A172 (cell line): ENCODE measurements around the gene SPACA6. TPM values are rescaled to one million over a fixed set of nuclear protein-coding genes. Genes with fewer than 3 reads are reported as not detected.

Source experiments
- DNase-seq: peaks from one replicate; pipeline ENCODE4 v3.0.0-alpha.2; 2015; ENCODE audit warnings: low spot score
- total RNA-seq: library from RNA; depleted of rRNA; stranded (reverse); fragments of >200 nt; shearing (Covaris generic); gene quantifications from 2 replicates; pipeline ENCODE4 v1.2.3, GENCODE V29; 2014

The SPACA6 gene
- total RNA-seq, 1 experiment from 2014 or later: 0.52 TPM

DNA sequence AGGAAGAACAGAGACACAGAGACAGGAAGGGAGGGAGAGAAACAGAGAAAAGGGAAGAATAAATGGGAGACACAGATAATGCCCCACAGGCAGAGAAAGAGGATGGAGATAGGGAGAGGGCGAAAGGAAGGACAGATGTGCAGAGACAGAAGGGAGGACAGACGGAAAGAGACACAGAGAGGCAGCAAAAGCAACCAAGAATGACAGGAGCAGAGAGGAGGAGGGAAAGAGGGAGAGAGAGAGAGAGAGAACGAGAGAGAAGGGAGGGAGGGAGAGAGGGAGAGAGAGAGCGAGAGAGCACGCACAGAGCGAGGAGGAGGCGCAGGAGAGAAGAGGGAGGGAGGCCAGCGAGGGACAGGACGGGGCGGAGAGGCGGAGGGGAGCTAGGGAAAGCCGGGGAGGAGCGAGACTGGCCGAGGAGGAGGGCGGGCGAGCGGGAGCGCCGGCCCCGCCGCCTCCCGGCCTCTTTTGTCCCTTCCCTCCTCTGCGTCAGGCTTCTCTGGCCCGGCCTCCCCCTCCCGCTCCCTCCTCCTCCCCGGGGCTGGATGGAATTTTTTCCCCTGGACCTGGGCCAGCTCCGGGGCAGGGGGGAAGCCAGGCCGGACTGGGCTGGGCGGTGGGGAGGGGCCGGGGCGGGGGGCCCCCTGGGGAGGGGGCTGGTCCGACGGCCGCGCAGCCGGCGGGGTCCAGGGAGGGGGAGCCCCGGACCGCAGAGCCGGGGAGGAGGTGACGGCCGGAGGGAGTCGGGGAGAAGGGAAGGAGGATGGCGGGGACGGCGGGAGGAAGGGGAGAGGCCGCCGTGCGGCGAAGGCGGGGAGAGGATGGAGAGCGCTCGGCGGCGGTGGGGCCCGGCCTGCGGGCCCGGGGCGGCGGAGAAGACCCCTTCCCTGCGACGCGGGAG is 4.2 kb upstream of the SPACA6 start:
- peak; percentile 73 for DNase-seq

DNA sequence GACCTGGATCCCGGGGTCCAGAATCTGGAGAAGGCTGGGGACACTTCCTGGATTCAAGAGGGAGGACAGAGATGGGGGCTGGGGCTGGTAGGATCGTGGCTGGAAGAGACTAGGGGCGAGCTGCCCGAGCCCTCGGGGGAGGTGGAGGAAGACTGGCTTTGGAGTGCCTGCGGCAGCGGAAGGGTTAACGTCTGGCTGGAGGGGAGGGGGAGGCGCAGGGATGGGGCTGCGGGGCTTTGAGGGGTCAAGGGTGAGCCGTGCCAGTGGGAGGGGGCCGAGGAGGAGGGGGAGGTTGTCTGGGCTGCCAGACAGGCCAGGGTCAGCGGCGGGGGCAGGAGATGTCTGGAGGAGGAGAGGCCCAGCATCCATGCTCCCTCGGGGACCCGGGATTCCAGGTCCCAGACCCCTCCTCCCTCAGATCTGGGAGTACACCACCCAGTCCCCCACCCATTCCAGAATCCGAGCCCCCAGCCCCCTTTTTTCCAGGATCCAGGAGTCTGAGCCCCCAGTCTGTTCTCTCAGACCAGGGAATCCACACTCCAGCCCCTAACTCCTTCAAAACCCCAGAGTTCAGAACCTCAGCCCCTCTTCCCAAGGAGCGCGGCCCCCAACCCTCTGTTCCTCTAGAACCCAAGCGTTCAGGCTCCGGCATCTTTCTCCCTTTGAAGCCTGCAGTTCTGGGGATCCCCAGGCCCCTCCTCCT is 3.2 kb upstream of the SPACA6 start:
- DNase-seq: peak; percentile 23

DNA sequence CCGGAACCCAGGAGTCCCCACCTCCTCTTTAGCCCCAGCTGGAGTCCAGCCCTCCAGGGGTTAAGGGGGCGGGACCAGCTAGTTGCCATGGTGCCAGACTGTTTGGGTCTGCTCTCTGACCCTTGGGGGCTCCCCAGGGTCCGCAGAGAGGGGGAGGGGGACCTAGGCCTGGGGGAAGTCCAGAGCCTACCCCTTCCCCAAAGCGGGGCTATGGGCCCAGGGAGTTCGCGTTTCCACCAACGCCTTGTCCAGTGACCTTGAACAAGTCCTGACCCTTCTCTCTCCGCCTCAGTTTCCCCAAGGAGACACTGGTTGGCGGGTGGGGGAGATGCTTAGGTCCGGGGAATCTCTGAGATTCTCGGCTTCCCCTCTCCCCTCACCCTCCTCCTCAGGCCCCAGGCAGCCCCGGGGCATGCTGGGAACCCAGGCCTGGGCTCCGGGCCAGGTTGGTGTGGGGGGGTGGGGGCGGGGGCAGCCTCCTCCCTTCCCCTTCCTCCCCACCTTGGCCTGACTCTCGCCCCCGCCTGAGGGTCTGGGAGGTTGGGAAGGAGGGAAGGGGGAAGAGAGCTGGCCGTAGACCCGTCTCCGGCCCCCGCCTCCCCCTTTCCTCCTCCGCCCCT is 2.6 kb upstream of the SPACA6 start:
- DNase-seq: peak; percentile 26

DNA sequence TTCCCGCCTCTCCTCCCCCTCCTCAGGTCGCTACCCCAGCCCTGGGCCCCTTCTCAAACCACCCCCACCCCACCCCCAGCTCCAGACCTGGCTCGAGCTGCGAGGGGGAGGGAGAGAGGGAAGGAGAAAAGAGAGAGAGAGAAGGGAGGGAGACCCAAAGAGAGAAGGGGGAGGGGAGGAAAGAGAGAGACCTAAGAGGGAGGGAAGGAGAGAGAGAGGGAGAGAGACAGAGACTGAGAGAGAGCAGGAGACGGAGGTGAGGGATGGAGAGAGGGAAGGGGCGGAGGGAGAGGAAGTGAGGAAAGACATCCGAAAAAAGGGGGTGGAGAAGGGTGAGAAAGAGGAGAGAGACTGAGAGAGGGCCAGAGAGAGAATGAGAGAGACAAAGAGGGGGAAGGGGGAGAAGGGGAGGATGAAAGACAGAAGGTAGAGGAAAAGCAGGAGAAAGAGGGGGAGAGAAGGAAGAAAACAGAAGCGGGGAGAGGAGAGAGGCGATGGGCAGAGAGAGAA is 2.0 kb upstream of the SPACA6 start:
- no peak for DNase-seq

DNA sequence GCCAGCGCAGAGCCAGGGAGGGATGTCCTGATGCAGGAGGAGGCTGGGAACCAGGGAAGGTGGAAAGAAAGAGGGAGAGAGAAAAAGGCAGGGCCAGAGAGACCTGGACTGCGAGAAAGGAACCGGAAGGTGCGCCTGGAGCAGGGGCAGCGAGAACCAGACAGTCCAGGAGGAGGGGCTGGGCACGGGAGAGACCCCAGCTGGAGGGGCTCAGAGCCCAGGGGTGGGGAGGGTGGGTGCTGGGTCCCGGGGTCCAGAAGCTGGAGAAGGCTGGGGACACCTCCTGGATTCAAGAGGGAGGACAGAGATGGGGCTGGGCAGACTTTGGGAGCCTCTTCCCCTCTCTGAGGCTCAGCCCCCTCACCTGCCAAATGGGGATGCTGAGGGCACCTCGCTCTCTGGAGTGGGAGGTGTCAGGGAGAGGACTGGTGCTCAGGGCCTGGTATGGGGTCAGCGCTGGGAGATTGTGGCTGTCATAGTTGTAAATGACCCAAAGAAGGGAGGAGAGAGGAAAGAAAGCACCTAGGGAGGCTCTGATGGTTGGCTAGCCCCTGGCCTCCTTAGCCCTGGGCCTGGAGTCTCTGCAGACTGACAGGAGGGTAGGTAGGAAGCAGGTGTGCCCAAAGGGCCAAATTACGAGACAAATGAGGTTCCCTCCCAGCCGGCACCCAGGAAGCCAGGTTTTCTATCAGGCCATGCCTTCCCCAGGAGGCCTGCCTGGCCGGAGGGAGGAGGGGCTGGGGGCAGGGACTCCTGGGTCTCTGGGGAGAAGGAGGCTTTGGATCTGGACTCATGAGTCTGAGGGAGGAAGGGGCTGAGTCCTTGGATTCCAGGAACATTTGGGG is 1.3 kb upstream of the SPACA6 start:
- no peak for DNase-seq

DNA sequence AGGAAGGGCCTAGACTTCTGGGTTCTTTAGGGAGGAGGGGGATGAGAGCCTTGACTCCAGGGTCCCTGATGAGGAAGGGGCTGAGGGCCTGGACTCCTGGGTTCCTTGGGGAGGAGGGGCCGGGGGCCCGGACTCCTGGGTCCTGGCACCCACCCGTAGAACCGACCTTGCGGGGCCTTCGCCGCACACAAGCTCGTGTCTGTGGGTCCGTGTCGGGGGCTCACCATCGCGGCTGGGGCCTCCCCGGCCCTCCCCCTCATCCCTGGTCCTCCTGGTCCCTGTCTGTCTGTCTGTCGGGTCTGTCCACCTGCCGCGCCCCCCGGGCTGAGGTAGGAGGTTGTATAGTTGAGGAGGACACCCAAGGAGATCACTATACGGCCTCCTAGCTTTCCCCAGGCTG is 662 bp upstream of the SPACA6 start:
- no peak for DNase-seq

DNA sequence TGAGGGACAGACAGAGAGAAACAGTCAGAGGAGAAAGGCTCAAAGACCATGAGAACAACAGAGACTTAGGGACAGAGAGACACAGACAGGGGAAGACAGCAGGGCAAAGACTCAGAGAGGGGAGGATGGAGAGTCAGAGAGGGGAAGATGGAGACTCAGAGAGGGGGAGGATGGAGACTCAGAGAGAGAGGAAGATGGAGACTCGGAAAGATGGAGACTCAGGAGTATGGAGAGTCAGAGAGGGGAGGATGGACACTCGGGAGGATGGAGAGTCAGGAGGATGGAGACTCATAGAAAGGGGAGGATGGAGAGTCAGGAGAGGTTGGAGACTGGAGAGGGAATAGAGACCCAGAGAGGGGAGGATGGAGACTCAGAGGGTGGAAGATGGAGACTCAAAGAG is 689 bp downstream of the SPACA6 start:
- no peak for DNase-seq

DNA sequence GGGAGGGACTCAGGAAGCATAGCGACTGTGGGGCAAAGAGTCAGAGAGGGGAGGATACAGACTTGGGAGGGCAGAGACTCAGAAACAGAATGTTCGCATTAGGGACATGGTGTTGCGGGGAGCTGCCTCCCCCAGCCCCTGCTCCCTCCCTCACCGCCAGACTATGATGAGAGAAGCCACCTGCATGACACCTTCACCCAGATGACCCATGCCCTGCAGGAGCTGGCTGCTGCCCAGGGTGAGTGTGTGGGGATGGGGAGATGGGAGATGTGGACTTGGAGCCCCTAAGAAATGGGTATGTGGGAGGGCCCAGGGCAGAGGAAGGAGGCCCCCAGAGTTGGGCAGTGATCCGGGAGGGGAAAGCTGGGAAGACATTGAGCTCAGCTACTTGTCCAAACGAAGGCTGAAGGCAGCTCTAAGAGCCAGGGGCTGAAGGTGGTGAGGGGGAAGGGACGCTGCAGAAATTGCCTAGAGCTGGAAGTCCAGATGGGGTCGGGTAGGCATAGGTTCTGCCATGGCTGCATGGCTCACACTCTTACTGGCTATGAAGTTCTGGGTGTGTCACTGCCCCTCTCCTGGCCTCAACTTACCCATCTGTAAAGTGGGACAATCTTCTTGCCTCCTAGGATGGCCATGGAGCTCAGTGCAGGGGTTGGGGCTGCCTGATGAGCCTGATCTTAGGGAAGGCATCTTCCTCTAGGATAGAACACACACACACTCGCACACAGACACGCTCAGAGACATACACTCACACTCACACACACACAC is 1.4 kb downstream of the SPACA6 start:
- no peak for DNase-seq

DNA sequence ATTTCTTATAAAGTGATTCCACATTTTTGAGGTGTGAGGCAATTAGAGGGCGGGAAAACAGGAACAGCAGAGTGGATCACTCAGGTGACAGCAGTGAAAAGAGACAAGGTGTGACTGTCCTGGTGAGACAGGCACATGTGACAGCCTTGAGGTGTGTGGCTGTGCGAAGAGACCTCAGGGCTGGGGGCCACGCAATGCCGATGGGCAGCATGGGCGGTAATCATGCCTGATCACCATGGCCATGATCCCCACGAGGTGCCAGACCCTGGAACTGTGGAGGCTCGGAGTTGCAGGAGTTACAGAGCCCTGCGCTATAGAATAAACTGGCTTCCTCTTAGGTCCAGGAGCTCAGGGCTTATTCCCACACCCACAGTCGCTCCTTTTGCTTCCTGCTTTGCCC is 2.0 kb downstream of the SPACA6 start:
- DNase-seq: no peak

DNA sequence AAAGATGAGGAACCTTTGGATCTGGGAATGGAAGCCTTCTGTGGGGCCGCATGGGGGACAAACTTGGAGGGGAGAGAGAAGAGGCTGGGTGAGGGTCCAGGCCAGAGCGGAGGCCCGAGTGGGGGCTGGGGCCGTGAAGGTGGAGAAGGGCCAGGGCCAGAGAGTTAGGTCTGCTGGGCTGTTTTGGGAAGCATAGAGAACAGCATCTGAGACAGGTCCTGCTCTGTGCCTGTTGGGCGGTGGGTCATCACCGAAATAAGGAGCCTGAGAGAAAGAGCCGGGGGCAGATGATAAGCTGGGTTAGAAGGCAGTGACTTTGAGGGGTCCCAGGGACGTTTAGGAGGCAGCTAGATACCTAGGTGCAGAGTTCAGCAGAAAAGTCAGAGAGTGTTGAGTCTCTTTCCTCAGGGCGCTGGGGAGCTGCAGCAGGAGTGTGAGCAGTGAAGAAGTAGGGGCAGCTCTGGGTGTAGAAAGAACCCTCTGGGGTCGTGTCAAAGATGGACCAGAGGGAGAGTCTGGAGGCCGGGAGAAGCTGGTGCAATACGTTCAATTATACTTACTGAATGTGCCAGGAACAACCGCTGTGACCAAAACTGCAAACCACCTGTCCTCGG is 2.7 kb downstream of the SPACA6 start:
- no peak for DNase-seq

DNA sequence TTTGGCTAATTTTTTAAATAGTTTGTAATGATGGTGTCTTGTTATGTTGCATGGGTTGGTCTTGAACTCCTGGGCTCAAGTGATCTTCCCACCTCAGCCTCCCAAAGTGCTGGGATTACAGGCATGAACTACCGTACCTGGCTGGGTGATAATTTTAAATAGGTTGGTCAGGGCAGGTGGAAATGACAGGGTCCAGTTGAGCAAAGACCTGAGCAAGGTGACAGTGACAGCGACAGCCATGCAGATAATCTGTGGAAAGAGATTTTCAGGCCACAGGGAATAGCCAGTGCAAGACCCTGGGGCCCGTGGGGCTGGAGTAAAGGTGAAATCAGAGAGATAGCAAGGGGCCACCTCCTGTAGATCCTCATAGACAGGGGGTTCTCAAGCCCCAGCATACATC is 3.5 kb downstream of the SPACA6 start:
- DNase-seq: no peak

DNA sequence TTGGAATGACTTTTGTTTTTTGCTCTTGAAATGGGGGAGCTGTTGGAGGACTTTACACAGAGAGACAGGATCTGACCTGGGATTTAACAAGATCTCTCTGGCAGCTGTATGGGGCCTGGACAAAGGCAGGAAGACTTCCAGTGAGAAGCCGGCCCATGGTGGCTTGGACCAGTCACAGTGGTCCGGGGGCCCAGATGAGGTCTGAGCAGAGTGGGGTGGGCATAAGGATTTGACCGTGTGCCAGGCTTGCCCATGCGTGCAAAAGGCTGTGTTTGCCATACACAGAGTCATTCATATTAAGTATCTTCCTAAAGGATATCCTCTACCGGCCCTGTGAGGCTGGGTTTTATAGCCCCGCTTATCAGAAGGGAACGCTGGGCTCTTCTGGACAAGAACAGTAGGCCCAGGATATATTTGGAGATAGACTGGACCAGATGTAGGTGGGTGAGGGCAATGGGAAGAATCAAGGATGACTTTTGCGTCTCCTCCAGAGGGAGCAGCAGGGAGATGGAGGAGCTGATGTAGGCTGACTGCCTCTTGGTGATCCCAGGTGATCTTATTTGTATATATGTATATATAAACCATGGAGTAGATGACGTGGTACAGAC is 4.1 kb downstream of the SPACA6 start:
- DNase-seq: no peak

DNA sequence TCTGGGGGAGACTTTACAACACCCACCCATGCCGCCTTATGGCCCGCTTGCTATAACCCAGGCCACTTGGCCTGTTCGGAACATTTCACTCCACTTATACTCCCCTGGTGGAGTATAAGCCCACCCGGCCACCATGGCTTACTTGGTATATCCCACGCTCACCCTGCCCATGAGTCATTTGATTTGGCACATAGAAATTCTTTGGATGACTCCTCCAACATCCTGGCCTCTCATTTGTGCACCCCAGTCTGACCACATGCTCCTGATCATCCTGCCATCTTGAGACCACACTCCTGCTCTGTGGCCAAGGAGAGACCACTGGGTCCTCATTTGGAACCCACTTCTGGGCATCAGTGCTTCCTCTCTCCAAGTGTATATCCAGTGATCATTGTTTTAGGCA is 5.2 kb downstream of the SPACA6 start:
- no peak for DNase-seq

DNA sequence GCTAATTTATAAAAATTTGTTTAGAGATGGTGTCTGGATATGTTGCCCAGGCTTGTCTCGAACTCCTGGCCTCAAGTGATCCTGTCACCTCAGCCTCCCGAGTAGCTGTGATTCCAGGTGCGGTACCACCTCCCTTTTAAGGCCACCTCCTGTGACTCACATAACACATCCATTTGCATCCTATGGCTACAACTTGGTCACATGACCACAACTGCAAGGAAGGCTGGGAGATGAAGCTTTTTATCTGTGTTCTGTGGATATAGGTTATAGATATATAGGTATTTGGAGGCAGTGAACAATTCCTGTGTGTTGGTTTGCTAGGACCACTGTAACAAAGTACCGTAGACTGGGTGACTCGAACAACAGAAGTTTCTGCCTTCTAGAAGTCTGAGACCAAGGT is 6.0 kb downstream of the SPACA6 start:
- no peak for DNase-seq

DNA sequence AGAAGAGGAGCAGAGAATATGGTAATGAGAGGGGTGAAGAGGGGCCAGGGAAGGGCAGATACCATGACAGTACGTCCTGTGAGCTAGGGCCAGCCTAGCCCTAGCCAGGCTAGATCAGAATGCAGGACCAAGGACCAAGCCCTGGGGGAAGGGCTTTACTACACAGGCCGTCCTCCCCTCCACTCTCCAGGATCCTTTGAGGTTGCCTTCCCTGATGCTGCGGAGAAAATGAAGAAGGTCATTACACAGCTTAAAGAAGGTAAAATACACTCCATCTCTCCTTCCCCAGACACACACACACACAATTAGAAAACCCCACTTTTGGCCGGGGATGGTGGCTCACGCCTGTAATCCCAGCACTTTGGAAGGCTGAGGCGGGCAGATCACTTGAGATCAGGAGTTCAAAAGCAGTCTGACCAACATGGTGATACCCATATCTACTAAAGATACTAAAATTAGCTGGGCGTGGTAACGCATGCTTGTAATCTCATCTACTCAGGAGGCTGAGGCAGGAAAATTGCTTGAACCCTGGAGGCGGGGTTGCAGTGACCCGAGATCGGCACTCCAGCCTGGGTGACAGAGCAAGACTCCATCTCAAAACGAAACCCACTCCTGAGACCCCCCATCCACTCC is 8.5 kb downstream of the SPACA6 start:
- no peak for DNase-seq

DNA sequence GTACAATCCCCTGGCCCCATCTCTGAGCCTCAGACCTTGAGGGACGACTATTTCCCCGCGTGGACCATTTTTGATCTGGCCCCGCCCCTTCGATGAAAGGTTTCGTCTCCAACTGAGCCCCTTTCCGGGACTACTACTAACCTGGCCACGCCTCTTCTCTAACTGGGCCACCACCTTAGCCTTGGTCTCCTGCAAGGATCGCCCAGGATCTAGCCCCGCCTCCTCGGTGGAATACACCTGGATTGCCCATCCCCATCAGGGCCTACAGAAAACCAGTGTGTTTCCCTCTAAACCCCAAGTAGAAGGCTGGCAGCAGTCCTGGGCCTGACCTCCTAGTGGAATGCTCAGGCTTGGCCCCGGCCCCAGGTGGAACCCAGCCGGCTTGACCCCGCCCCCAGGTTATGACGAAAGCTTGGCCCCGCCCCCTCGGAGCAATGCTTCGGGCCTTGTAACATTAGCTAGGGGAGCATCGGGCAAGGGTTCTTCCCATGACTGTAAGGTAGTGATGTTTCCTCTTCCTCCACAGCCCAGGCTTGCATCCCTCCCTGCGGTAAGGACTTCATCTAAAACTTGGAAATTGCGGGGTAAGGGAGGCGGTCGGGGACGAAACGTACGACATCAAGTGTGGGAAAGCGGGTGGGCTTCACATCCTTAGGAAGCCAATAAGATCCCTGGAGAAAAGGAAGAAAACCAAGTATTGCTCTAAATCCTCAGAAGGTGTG is 9.1 kb downstream of the SPACA6 start:
- no peak for DNase-seq

DNA sequence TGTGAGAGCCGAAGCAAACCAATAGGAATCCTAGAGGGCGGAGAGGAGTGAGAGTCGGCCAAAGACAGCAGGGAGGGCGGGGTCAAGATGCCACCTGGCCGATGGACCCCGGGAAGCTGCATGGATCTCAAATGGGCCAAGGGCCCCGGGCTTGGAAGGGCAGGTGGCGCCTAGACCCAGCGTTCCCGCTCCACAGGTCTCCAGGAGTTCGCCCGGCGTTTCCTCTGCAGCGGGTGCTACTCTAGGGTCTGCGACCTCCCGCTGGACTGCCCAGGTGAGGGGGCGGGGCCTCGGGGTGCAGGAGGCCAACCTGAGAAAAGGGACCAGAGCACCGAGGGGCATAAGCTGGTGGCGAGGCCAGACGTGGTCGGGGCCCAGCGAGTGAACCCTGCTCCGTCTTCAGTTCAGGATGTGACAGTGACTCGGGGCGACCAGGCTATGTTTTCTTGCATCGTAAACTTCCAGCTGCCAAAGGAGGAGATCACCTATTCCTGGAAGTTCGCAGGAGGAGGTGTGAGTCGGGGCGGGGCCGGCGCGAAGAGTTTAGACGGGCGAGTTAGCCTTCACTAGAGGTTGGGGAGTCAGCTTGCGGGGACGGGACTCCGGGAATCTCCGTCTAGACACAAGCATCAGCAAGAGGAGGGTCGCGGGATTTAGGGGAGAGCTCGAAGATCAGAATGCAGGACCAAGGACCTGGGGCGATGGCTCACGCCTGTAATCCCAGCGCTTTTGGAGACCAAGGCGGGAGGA is 9.9 kb downstream of the SPACA6 start:
- DNase-seq: no peak
